ENCODE data around the gene RER1.

The RER1 gene

GRCh38 chr1:2376261-2376741 lies 15.3 kb upstream of the RER1 start:
- Histone ChIP-seq H3K4me1 (peaks cover 3% of the 10 kb centered on the region; the same call in 1 of the 2 replicates), H3K9me3 (no peaks in the 10 kb centered on the region), H3K4me3 (ENCODE audit: low read depth, low read length) (no peak overlapping the region), H3K27me3 (no peaks in the 10 kb centered on the region), H3K36me3 (no peaks in the 10 kb centered on the region)
- TF ChIP-seq CTCF (IDR thresholded peaks at IDR 0.05; ENCODE audit: low read depth, low read length): no peak
- DNase-seq: no peak

GRCh38 chr1:2376931-2377672 lies 14.5 kb upstream of the RER1 start:
- no peak for TF ChIP-seq CTCF (IDR thresholded peaks at IDR 0.05; ENCODE audit: low read depth, low read length)
- peaks cover 6% of the 10 kb centered on the region; the same call in 1 of the 2 replicates for H3K4me1 ChIP-seq

GRCh38 chr1:2377751-2378440 lies 13.7 kb upstream of the RER1 start:
- H3K4me1 ChIP-seq: peaks cover 6% of the 10 kb centered on the region; the same call in 1 of the 2 replicates
- no peaks in the 10 kb centered on the region for H3K27me3 ChIP-seq
- no peak for DNase-seq
- no peaks in the 10 kb centered on the region for H3K9me3 ChIP-seq
- H3K36me3 ChIP-seq: no peaks in the 10 kb centered on the region
- no peak for TF ChIP-seq CTCF (IDR thresholded peaks at IDR 0.05; ENCODE audit: low read depth, low read length)
- H3K4me3 ChIP-seq (ENCODE audit: low read depth, low read length): no peak overlapping the region

More at GRCh38 chr1:2376931-2377672, 14.5 kb upstream of the RER1 start:
- H3K9me3 ChIP-seq: no peaks in the 10 kb centered on the region
- H3K36me3 ChIP-seq: no peaks in the 10 kb centered on the region
- DNase-seq: no peak
- H3K27me3 ChIP-seq: no peaks in the 10 kb centered on the region
- no peak overlapping the region for H3K4me3 ChIP-seq (ENCODE audit: low read depth, low read length)

- Histone ChIP-seq H3K4me3 (ENCODE audit: low read depth, low read length) (no peak overlapping the region), H3K27me3 (no peaks in the 10 kb centered on the region), H3K36me3 (no peaks in the 10 kb centered on the region), H3K4me1 (peaks cover 6% of the 10 kb centered on the region; the same call in 1 of the 2 replicates), H3K9me3 (no peaks in the 10 kb centered on the region)
- no peak for TF ChIP-seq CTCF (IDR thresholded peaks at IDR 0.05; ENCODE audit: low read depth, low read length)
- no peak for DNase-seq
These were observed 13.2 kb upstream of the RER1 start for GRCh38 chr1:2378441-2378851.

GRCh38 chr1:2378956-2379732 lies 12.5 kb upstream of the RER1 start:
- no peak for TF ChIP-seq CTCF (IDR thresholded peaks at IDR 0.05; ENCODE audit: low read depth, low read length)
- Histone ChIP-seq H3K36me3 (no peaks in the 10 kb centered on the region), H3K4me3 (ENCODE audit: low read depth, low read length) (no peak overlapping the region), H3K27me3 (no peaks in the 10 kb centered on the region), H3K9me3 (no peaks in the 10 kb centered on the region), H3K4me1 (peaks cover 6% of the 10 kb centered on the region; the same call in 1 of the 2 replicates)
- no peak for DNase-seq

Measured in BE2C (cell line).